C4-2B (cell line): ENCODE measurements around the gene CTSD.

Experiments used
- ZFX ChIP-seq: fragments of 450-650 bp; IDR thresholded peaks from 2 replicates; pipeline ENCODE4 v1.6.1; 2017
- TF ChIP-seq, protein P1 (sequence below): fragments of 450-650 bp; conservative IDR thresholded peaks from 2 replicates; pipeline ENCODE4 v1.5.1; 2017; ENCODE audit warnings: mild to moderate bottlenecking

DNA sequence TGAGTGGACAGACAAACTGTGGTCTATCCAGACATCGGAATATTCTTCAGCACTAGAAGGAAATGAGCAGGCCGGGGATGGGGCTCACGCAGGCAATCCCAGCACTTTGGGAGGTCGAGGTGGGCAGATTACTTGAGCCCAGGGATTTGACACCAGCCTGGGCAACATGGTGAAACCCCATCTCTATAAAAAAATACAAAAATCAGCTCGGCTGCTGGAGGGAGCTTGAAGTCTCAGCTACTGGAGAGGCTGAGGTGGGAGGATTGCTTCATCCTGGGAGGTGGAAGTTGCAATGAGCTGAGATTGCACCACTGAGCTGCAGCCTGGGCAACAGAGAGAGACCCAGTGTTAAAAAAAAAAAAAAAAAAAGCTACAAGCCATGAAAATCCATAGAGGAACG, 8.0 kb upstream of the CTSD start:
- TF ChIP-seq, protein P1, sequence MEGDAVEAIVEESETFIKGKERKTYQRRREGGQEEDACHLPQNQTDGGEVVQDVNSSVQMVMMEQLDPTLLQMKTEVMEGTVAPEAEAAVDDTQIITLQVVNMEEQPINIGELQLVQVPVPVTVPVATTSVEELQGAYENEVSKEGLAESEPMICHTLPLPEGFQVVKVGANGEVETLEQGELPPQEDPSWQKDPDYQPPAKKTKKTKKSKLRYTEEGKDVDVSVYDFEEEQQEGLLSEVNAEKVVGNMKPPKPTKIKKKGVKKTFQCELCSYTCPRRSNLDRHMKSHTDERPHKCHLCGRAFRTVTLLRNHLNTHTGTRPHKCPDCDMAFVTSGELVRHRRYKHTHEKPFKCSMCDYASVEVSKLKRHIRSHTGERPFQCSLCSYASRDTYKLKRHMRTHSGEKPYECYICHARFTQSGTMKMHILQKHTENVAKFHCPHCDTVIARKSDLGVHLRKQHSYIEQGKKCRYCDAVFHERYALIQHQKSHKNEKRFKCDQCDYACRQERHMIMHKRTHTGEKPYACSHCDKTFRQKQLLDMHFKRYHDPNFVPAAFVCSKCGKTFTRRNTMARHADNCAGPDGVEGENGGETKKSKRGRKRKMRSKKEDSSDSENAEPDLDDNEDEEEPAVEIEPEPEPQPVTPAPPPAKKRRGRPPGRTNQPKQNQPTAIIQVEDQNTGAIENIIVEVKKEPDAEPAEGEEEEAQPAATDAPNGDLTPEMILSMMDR, result no peak
- no peak for TF ChIP-seq ZFX
